B cell (primary cell): ENCODE results near the gene SAG. TPM values are rescaled to one million over a fixed set of nuclear protein-coding genes. Genes with fewer than 3 reads are reported as not detected.

Experiments used
- ATAC-seq: fragments of 200-7000 bp; cut with Tn5 transposase; one replicate; pipeline ENCODE4 v1.10.0; 2021; ENCODE audit warnings: low read depth, mild to moderate bottlenecking, moderate number of reproducible peaks, moderate library complexity
- CTCF ChIA-PET: fragments of 350-600 bp; sonication (Branson Sonifier 250); formaldehyde crosslinking; loops from one replicate; lab custom pipeline; 2021; ENCODE audit warnings: antibody characterized with exemption, inconsistent platforms; lab: Charles Lee
- POLR2A ChIA-PET: fragments of 350-600 bp; sonication (Branson Sonifier 250); formaldehyde crosslinking; loops from one replicate; lab custom pipeline; 2021; ENCODE audit warnings: antibody characterized with exemption; lab: Charles Lee
- DNase-seq: peaks from one replicate; pipeline ENCODE4 v3.0.0; 2013
- H2AFZ ChIP-seq: 2 replicates; pipeline ENCODE4 v1.6.1; 2012; ENCODE audit warnings: mild to moderate bottlenecking, low read depth, low read length; ENCODE audit not compliant: insufficient read depth, poor library complexity, severe bottlenecking
- H3K27ac ChIP-seq, 2 donors: 1 replicate in 1 of 2; 2 replicates in 1 of 2; pipeline ENCODE4 v1.5.1; 2012 to 2013; ENCODE audit warnings: low read length in 2 of 2, mild to moderate bottlenecking in 2 of 2, moderate library complexity in 1 of 2
- H3K27me3 ChIP-seq, 4 experiments: fragments of 200-600 bp in 1 of 4; sonication (generic) in 1 of 4; replicated peaks in 1 of 4; 1 replicate in 2 of 4; 2 replicates in 2 of 4; pipeline versions ENCODE4 v1.6.1 to v1.7.0; 2013 to 2016; ENCODE audit warnings: low read length in 3 of 4, mild to moderate bottlenecking in 2 of 4, mixed read lengths in 1 of 4, moderate library complexity in 1 of 4; ENCODE audit not compliant: insufficient read depth in 4 of 4, control insufficient read depth in 3 of 4; ENCODE audit errors: control extremely low read depth in 1 of 4
- H3K36me3 ChIP-seq, 2 experiments: replicated peaks in 1 of 2; 1 replicate in 1 of 2; 2 replicates in 1 of 2; pipeline versions ENCODE4 v1.6.1 to v1.7.1; 2013; ENCODE audit warnings: low read length in 1 of 2; ENCODE audit not compliant: insufficient read depth in 2 of 2, control insufficient read depth in 1 of 2; ENCODE audit errors: control extremely low read depth in 1 of 2, extremely low read depth in 1 of 2
- H3K4me1 ChIP-seq, 2 donors: fragments of 200-600 bp in 1 of 2; sonication (generic) in 1 of 2; 1 replicate in 1 of 2; 2 replicates in 1 of 2; pipeline versions ENCODE4 v1.5.1 to v1.6.1; 2013 to 2017; ENCODE audit warnings: low read length in 2 of 2; ENCODE audit not compliant: control insufficient read depth in 2 of 2, insufficient read depth in 2 of 2
- H3K4me2 ChIP-seq: replicated peaks from 2 replicates; pipeline ENCODE3; 2012; ENCODE audit warnings: mild to moderate bottlenecking, low read depth, low read length; ENCODE audit not compliant: poor library complexity, severe bottlenecking
- H3K4me3 ChIP-seq, 5 experiments: fragments of 200-600 bp in 1 of 5; sonication (generic) in 1 of 5; 1 replicate in 3 of 5; 2 replicates in 2 of 5; pipeline versions ENCODE4 v1.5.1 to v1.7.0; 2011 to 2016; ENCODE audit warnings: low read length in 4 of 5, mild to moderate bottlenecking in 4 of 5, low read depth in 2 of 5, control low read depth in 1 of 5, moderate library complexity in 1 of 5; ENCODE audit not compliant: insufficient read depth in 1 of 5; ENCODE audit errors: control extremely low read depth in 1 of 5, extremely low read depth in 1 of 5
- H3K79me2 ChIP-seq: fragments of 200-600 bp; sonication (generic); one replicate; pipeline ENCODE4 v1.6.0; 2016; ENCODE audit warnings: low read length; ENCODE audit not compliant: control insufficient read depth, insufficient read depth
- H3K9ac ChIP-seq: fragments of 200-600 bp; sonication (generic); 2 replicates; pipeline ENCODE4 v1.6.1; 2017; ENCODE audit warnings: mild to moderate bottlenecking, low read length, moderate library complexity
- H3K9me3 ChIP-seq, 3 donors: one replicate each; pipeline versions ENCODE4 v1.6.1 to v1.7.1; 2013; ENCODE audit warnings: low read length in 2 of 3; ENCODE audit not compliant: control insufficient read depth in 2 of 3, insufficient read depth in 1 of 3; ENCODE audit errors: control extremely low read depth in 1 of 3
- H4K20me1 ChIP-seq: 2 replicates; pipeline ENCODE4 v1.6.0; 2012; ENCODE audit warnings: mild to moderate bottlenecking, low read length; ENCODE audit not compliant: insufficient read depth, control insufficient read depth, poor library complexity, severe bottlenecking
- H3K27ac Mint-ChIP-seq: one replicate; pipeline ENCODE4 v1.8.0; 2021; ENCODE audit warnings: mixed read lengths
- H3K27me3 Mint-ChIP-seq: one replicate; pipeline ENCODE4 v1.8.0; 2021; ENCODE audit warnings: mixed read lengths
- H3K4me1 Mint-ChIP-seq: one replicate; pipeline ENCODE4 v1.8.0; 2021; ENCODE audit warnings: mixed read lengths
- H3K4me3 Mint-ChIP-seq: one replicate; pipeline ENCODE4 v1.8.0; 2021; ENCODE audit warnings: mixed read lengths
- H3K9me3 Mint-ChIP-seq: one replicate; pipeline ENCODE4 v1.8.0; 2022; ENCODE audit warnings: mixed read lengths; ENCODE audit not compliant: insufficient read depth
- EZH2 ChIP-seq: IDR thresholded peaks from 2 replicates; pipeline ENCODE4 v1.6.1; 2012; ENCODE audit warnings: borderline replicate concordance, low read depth, mild to moderate bottlenecking, moderate library complexity, low read length; ENCODE audit not compliant: insufficient read depth, poor library complexity, severe bottlenecking
- WGBS: methylation state at CpG from one replicate; pipeline ENCODE4 v1.1.5; 2013; ENCODE audit warnings: missing lambda C conversion rate; ENCODE audit not compliant: insufficient coverage; 5-methylcytosine and 5-hydroxymethylcytosine counted together
- intact Hi-C: fragments of 100-400 bp; cut with micrococcal nuclease; formaldehyde crosslinking; loops from one replicate; pipeline ENCODE4 v1.10.0; 2022
- polyA plus RNA-seq: library from polyadenylated mRNA; depleted of rRNA; stranded (reverse); fragments of >200 nt; gene quantifications from 2 replicates; pipeline ENCODE4 v1.2.3, GENCODE V29; 2012
- total RNA-seq, 2 donors: library from RNA; stranded (reverse); fragments of 120-200 nt in 1 of 2; gene quantifications; 1 replicate in 1 of 2; 2 replicates in 1 of 2; pipeline versions ENCODE4 v1.2.3 to v1.2.4, GENCODE V29; 2013 to 2022
- TF ChIP-seq, protein P1 (sequence below): fragments of 200-600 bp; IDR thresholded peaks from one replicate; pipeline ENCODE4 v1.8.0; 2022; ENCODE audit warnings: antibody characterized with exemption, mild to moderate bottlenecking

Gene SAG
- total and polyA plus RNA-seq, 2 donors (not counting 1 experiment from before 2014, with no cell fraction given), result 0.03 to 0.17 TPM

DNA sequence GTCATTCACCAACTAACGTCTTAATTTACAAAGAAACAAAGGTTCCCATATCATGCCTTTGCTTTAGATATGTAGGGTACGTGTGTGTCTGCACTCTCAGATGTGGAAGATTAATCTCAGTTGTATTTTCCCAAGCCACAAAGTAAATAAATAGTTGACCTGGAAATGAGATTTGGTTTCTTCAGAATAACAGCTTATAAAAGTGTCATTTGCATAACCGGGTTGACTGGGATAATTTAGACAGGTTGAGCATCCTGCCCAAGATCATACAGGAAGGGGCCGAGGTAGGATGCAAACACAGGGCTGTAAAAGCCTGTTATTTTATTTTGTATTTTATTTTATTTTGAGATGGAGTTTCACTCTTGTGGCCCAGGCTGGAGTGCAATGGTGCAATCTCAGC is 36.7 kb upstream of the SAG start:
- no peak for TF ChIP-seq EZH2
- TF ChIP-seq, protein P1, sequence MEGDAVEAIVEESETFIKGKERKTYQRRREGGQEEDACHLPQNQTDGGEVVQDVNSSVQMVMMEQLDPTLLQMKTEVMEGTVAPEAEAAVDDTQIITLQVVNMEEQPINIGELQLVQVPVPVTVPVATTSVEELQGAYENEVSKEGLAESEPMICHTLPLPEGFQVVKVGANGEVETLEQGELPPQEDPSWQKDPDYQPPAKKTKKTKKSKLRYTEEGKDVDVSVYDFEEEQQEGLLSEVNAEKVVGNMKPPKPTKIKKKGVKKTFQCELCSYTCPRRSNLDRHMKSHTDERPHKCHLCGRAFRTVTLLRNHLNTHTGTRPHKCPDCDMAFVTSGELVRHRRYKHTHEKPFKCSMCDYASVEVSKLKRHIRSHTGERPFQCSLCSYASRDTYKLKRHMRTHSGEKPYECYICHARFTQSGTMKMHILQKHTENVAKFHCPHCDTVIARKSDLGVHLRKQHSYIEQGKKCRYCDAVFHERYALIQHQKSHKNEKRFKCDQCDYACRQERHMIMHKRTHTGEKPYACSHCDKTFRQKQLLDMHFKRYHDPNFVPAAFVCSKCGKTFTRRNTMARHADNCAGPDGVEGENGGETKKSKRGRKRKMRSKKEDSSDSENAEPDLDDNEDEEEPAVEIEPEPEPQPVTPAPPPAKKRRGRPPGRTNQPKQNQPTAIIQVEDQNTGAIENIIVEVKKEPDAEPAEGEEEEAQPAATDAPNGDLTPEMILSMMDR, result no peak
- Histone ChIP-seq H3K9ac (no peak overlapping the region), H3K4me2 (no peak overlapping the region), H3K4me1 (peaks cover 30 to 38% of the 10 kb centered on the region in 2 donors), H3K27ac (peak overlapping the region in 1 of 2 donors; percentile 73), H3K9me3 (no peaks in the 10 kb centered on the region), H4K20me1 (no peaks in the 10 kb centered on the region), H3K79me2 (peaks cover 57% of the 10 kb centered on the region), H3K4me3 (no peak overlapping the region), H3K36me3 (peaks cover 27 to 74% of the 10 kb centered on the region in 2 experiments), H3K27me3 (no peaks in the 10 kb centered on the region), H2AFZ (peak overlapping the region; percentile 42)
- H3K27me3 Mint-ChIP-seq, result no peaks in the 10 kb centered on the region
- intact Hi-C loops, result no loop called here
- DNase-seq (no peak), ATAC-seq (no peak)
- no peaks in the 10 kb centered on the region for H3K9me3 Mint-ChIP-seq
- H3K4me1 Mint-ChIP-seq, result peaks cover 49% of the 10 kb centered on the region
- no peak overlapping the region for H3K4me3 Mint-ChIP-seq
- H3K27ac Mint-ChIP-seq, result peak overlapping the region; percentile 95
- ChIA-PET POLR2A (no interaction called here), CTCF (interaction anchor here (1.7 kb wide), 1 partner anchor 60 kb away, joined by 3 read pairs; no protein-coding TSS in a partner anchor)
- 90% methylated on average over 2 of the region's 4 CpGs for WGBS

- H3K9me3 Mint-ChIP-seq, result no peaks in the 10 kb centered on the region
- H3K27me3 Mint-ChIP-seq, result no peaks in the 10 kb centered on the region
- H3K4me3 Mint-ChIP-seq, result no peak overlapping the region
- peaks cover 30 to 38% of the 10 kb centered on the region in 2 donors for H3K4me1 ChIP-seq
- TF ChIP-seq, protein P1, result no peak
- TF ChIP-seq EZH2, result no peak
- H3K79me2 ChIP-seq, result peaks cover 56% of the 10 kb centered on the region
- H3K4me1 Mint-ChIP-seq, result peaks cover 47% of the 10 kb centered on the region
- H3K27ac Mint-ChIP-seq, result no peak overlapping the region
- ChIA-PET POLR2A (no interaction called here), CTCF (interaction anchor here (1.0 to 1.7 kb wide), 2 partner anchors 60 to 171 kb away, joined by 3 read pairs; no protein-coding TSS in a partner anchor)
- ATAC-seq (no peak), DNase-seq (no peak)
- H3K27ac ChIP-seq, result no peak overlapping the region
- H2AFZ ChIP-seq, result no peak overlapping the region
- no peaks in the 10 kb centered on the region for H4K20me1 ChIP-seq
- no peak overlapping the region for H3K4me3 ChIP-seq
- intact Hi-C loops, result no loop called here
- no peaks in the 10 kb centered on the region for H3K27me3 ChIP-seq
- 86% methylated on average over 1 of the region's 2 CpGs for WGBS
- H3K9ac ChIP-seq, result no peak overlapping the region
- H3K36me3 ChIP-seq, result peaks cover 23 to 74% of the 10 kb centered on the region in 2 experiments
- H3K4me2 ChIP-seq, result no peak overlapping the region
- H3K9me3 ChIP-seq, result no peaks in the 10 kb centered on the region
Measured at GRCh38 chr2:233271693-233272092, 35.9 kb upstream of the SAG start.
